HCT116 (cell line): ENCODE results near the gene FAM227A. TPM values are rescaled to one million over a fixed set of nuclear protein-coding genes. Genes with fewer than 3 reads are reported as not detected.

ENCODE experiments used
- ATAC-seq: fragments of 200-7000 bp; cut with Tn5 transposase; 2 replicates; pipeline ENCODE4 v1.9.1; 2020; ENCODE audit warnings: mild to moderate bottlenecking, moderate library complexity
- BruUV-seq: library from RNA; stranded (reverse); fragments of 400-500 nt; replicated peaks from 2 replicates; lab custom pipeline; 2021; lab: Mats Ljungman, UMichigan
- CTCF ChIA-PET: fragments of 300-600 bp; sonication (Branson Sonifier 250); formaldehyde crosslinking; loops from one replicate; lab custom pipeline; 2021; ENCODE audit warnings: antibody characterized with exemption; lab: Charles Lee
- POLR2A ChIA-PET: fragments of 300-600, 350-600 bp; sonication (Branson Sonifier 250); formaldehyde crosslinking; loops from one replicate; lab custom pipeline; 2021; ENCODE audit warnings: antibody characterized with exemption; lab: Charles Lee
- RAD21 ChIA-PET, 2 experiments: fragments of 300-600 bp; sonication (Branson Sonifier 250); formaldehyde crosslinking; loops; one replicate each; lab custom pipeline; 2023; ENCODE audit warnings: low total read pairs in 2 of 2; ENCODE audit not compliant: uncharacterized antibody in 2 of 2, unreplicated experiment in 2 of 2, low non-redundant PET in 1 of 2; lab: Charles Lee
- DNase-seq: peaks from one replicate; pipeline ENCODE4 v3.0.0-alpha.2; 2010; ENCODE audit warnings: low read depth, low spot score
- H2AFZ ChIP-seq: fragments of 200-600 bp; shearing (Covaris generic), sonication (generic); 2 replicates; pipeline ENCODE4 v1.6.1; 2017; ENCODE audit warnings: low read depth, mixed run types, mixed read lengths, antibody characterized with exemption, low read length; ENCODE audit not compliant: poor library complexity, severe bottlenecking
- H3K27ac ChIP-seq: 2 replicates; pipeline ENCODE4 v1.5.1; 2012; ENCODE audit warnings: low read depth, low read length
- H3K27me3 ChIP-seq: fragments of 200-600 bp; sonication (generic); 2 replicates; pipeline ENCODE4 v1.6.1; 2016; ENCODE audit warnings: mixed run types, low read length, mixed read lengths; ENCODE audit not compliant: insufficient read depth
- H3K36me3 ChIP-seq, 2 experiments: fragments of 200-500 bp in 1 of 2; fragments of 200-600 bp in 1 of 2; sonication (Bioruptor generic) in 1 of 2; sonication (generic) in 1 of 2; 2 replicates each; pipeline versions ENCODE4 v1.5.1 to v1.6.1; 2014 to 2016; ENCODE audit warnings: low read length in 2 of 2, inconsistent platforms in 1 of 2, mixed read lengths in 1 of 2, mixed run types in 1 of 2; ENCODE audit not compliant: insufficient read depth in 2 of 2, control insufficient read depth in 1 of 2
- H3K4me1 ChIP-seq, 2 experiments: fragments of 200-600 bp in 1 of 2; sonication (generic) in 1 of 2; 2 replicates each; pipeline versions ENCODE4 v1.5.1 to v1.6.1; 2012 to 2017; ENCODE audit warnings: low read length in 2 of 2, inconsistent platforms in 1 of 2, mild to moderate bottlenecking in 1 of 2, mixed read lengths in 1 of 2, mixed run types in 1 of 2, moderate library complexity in 1 of 2; ENCODE audit not compliant: insufficient read depth in 2 of 2, control insufficient read depth in 1 of 2
- H3K4me2 ChIP-seq: fragments of 200-600 bp; sonication (generic); 2 replicates; pipeline ENCODE4 v1.6.1; 2017; ENCODE audit warnings: mixed run types, low read length, mixed read lengths
- H3K4me3 ChIP-seq, 2 experiments: fragments of 200-600 bp in 1 of 2; sonication (generic) in 1 of 2; replicated peaks in 1 of 2; 2 replicates each; pipeline ENCODE4 v1.5.1; 2011 to 2016; ENCODE audit warnings: low read length in 2 of 2, control low read depth in 1 of 2, low read depth in 1 of 2, mild to moderate bottlenecking in 1 of 2, mixed read lengths in 1 of 2, mixed run types in 1 of 2
- H3K79me2 ChIP-seq: fragments of 200-600 bp; sonication (generic); 2 replicates; pipeline ENCODE4 v1.6.1; 2017; ENCODE audit warnings: mild to moderate bottlenecking, mixed run types, low read length, moderate library complexity, mixed read lengths; ENCODE audit not compliant: insufficient read depth
- H3K9ac ChIP-seq: fragments of 200-600 bp; sonication (generic); 2 replicates; pipeline ENCODE4 v1.6.1; 2016; ENCODE audit warnings: low read length, mixed read lengths
- H3K9me2 ChIP-seq: fragments of 200-600 bp; sonication (generic), shearing (Covaris generic); 2 replicates; pipeline ENCODE4 v1.6.1; 2017; ENCODE audit warnings: mixed run types, mild to moderate bottlenecking, moderate library complexity; ENCODE audit not compliant: insufficient read depth
- H3K9me3 ChIP-seq, 2 experiments: fragments of 200-500 bp in 1 of 2; fragments of 200-600 bp in 1 of 2; sonication (Bioruptor generic) in 1 of 2; sonication (generic) in 1 of 2; 2 replicates each; pipeline ENCODE4 v1.6.1; 2014 to 2017; ENCODE audit warnings: low read length in 2 of 2, mixed read lengths in 2 of 2, inconsistent platforms in 1 of 2, low read depth in 1 of 2, mild to moderate bottlenecking in 1 of 2, mixed run types in 1 of 2, moderate library complexity in 1 of 2; ENCODE audit not compliant: control insufficient read depth in 1 of 2, insufficient read depth in 1 of 2
- H4K20me1 ChIP-seq: fragments of 200-600 bp; sonication (generic), shearing (Covaris generic); 2 replicates; pipeline ENCODE4 v1.6.1; 2017; ENCODE audit warnings: mixed run types, mild to moderate bottlenecking, moderate library complexity; ENCODE audit not compliant: insufficient read depth
- ATF3 ChIP-seq: IDR thresholded peaks from 2 replicates; pipeline ENCODE4 v1.6.1; 2012
- EGR1 ChIP-seq: IDR thresholded peaks from 2 replicates; pipeline ENCODE4 v1.6.1; 2012; ENCODE audit warnings: low read depth
- ELF1 ChIP-seq: IDR thresholded peaks from 2 replicates; pipeline ENCODE4 v1.6.1; 2012; ENCODE audit warnings: low read depth, borderline replicate concordance
- MAX ChIP-seq: IDR thresholded peaks from 2 replicates; pipeline ENCODE4 v1.6.1; 2012
- RAD21 ChIP-seq: IDR thresholded peaks from 2 replicates; pipeline ENCODE4 v1.6.1; 2012; ENCODE audit warnings: low read depth, mild to moderate bottlenecking
- REST ChIP-seq: IDR thresholded peaks from 2 replicates; pipeline ENCODE4 v1.6.1; 2012; ENCODE audit warnings: low read depth
- SIN3A ChIP-seq: IDR thresholded peaks from 2 replicates; pipeline ENCODE4 v1.6.1; 2012; ENCODE audit warnings: low read depth
- SRF ChIP-seq: IDR thresholded peaks from 2 replicates; pipeline ENCODE4 v1.6.1; 2012; ENCODE audit warnings: low read depth
- TCF7L2 ChIP-seq: IDR thresholded peaks from 2 replicates; pipeline ENCODE4 v1.7.0; 2011; ENCODE audit warnings: borderline replicate concordance, inconsistent platforms; ENCODE audit not compliant: insufficient read depth, insufficient read length; ENCODE audit errors: extremely low read depth
- ZBTB33 ChIP-seq: IDR thresholded peaks from 2 replicates; pipeline ENCODE4 v1.6.1; 2011; ENCODE audit warnings: mild to moderate bottlenecking, low read length, moderate library complexity; ENCODE audit not compliant: insufficient replicate concordance; ENCODE audit errors: extremely low read depth
- intact Hi-C: fragments of 100-400 bp; cut with micrococcal nuclease; formaldehyde crosslinking; loops from 2 replicates; pipeline ENCODE4 v1.10.0; 2022
- total RNA-seq: library from RNA; stranded (reverse); gene quantifications from one replicate; pipeline ENCODE4 v1.2.1, GENCODE V29; 2021; ENCODE audit not compliant: unreplicated experiment

FAM227A gene
- total RNA-seq, 1 experiment from 2014 or later, result 3.9 TPM

GRCh38 chr22:38700789-38701628 lies 44.8 kb upstream of the FAM227A start, which contains the start of gene JOSD1 (continued):
- TF ChIP-seq REST (no peak), ELF1 (no peak), ATF3 (no peak)

GRCh38 chr22:38700270-38700788 lies 44.1 kb upstream of the FAM227A start:
- ChIA-PET POLR2A (interaction anchor here (0.7 to 1.7 kb wide), 2 partner anchors 16 to 641 kb away, joined by 4 to 8 read pairs; no protein-coding TSS in a partner anchor), RAD21 (no interaction called here), CTCF (no interaction called here)
- H3K27ac ChIP-seq, result peak overlapping the region; percentile 88
- no peaks in the 10 kb centered on the region for H3K9me3 ChIP-seq
- peak overlapping the region; percentile 95 for H3K4me2 ChIP-seq
- DNase-seq, result no peak
- peak overlapping the region; percentile 74 to 90 for H3K4me3 ChIP-seq
- peak; percentile 39 for ATAC-seq
- intact Hi-C loops, result no loop called here
- H3K9ac ChIP-seq, result peak overlapping the region; percentile 98
- H3K79me2 ChIP-seq, result peaks cover 52% of the 10 kb centered on the region
- H3K36me3 ChIP-seq, result peaks cover 0 to 10% of the 10 kb centered on the region in 2 experiments; a peak in 2 of 4 replicates
- BruUV-seq, result no TSS peak
- no peaks in the 10 kb centered on the region for H3K9me2 ChIP-seq
- H3K4me1 ChIP-seq, result peaks cover 34 to 74% of the 10 kb centered on the region in 2 experiments
- no peaks in the 10 kb centered on the region for H3K27me3 ChIP-seq
- no peaks in the 10 kb centered on the region for H4K20me1 ChIP-seq
- H2AFZ ChIP-seq, result no peak overlapping the region
- TF ChIP-seq SRF (no peak), MAX (no peak), REST (no peak), ELF1 (no peak), EGR1 (no peak), RAD21 (no peak), ZBTB33 (no peak), TCF7L2 (no peak), SIN3A (no peak; the same call in 1 of the 2 replicates), ATF3 (no peak)
